ENCODE results near the gene LPCAT4. TPM values are rescaled to one million over a fixed set of nuclear protein-coding genes. Genes with fewer than 3 reads are reported as not detected.

LPCAT4 gene
- total and polyA plus RNA-seq, 2 of the 8 experiments (the other 6 are each of a cell fraction or from before 2014, with no cell fraction given) = 69.3 to 109 TPM

- no peak for TF ChIP-seq RFX5 (IDR thresholded peaks at IDR 0.05; ENCODE audit: borderline replicate concordance, low read depth, low read length)
These were observed 29.3 kb downstream of the LPCAT4 start, which contains the start of gene SLC12A6 (continued) for GRCh38 chr15:34337557-34338306.

Measured in H1 (cell line).